Middle frontal gyrus (tissue), 1 donor: Measurements from ENCODE around the gene ADGRL3.
"Not testable (repeated sequence)": the region's sequence is repeated elsewhere in the genome, so short reads cannot be mapped to it uniquely, and the experiment has no call there.

Source experiments
- DNase-seq: peaks from one replicate; pipeline ENCODE4 v3.0.0-alpha.2; 2015; ENCODE audit warnings: low spot score; ENCODE audit errors: extremely low spot score

ADGRL3 gene

GRCh38 chr4:61205066-61205465 is 4.9 kb downstream of the ADGRL3 start:
- no peak for DNase-seq

GRCh38 chr4:61207156-61207555 is 7.0 kb downstream of the ADGRL3 start:
- not testable (repeated sequence) for DNase-seq

- no peak for DNase-seq
Measured at GRCh38 chr4:61210186-61210939, 10.2 kb downstream of the ADGRL3 start.

GRCh38 chr4:61211781-61212180 is 11.7 kb downstream of the ADGRL3 start:
- DNase-seq: no peak

- DNase-seq: no peak
Measured at GRCh38 chr4:61212788-61213187, 12.7 kb downstream of the ADGRL3 start.

- no peak for DNase-seq
Measured at GRCh38 chr4:61214680-61215079, 14.6 kb downstream of the ADGRL3 start.

- DNase-seq: no peak
Measured at GRCh38 chr4:61217222-61217621, 17.1 kb downstream of the ADGRL3 start.

- DNase-seq: no peak
Measured at GRCh38 chr4:61220556-61220955, 20.4 kb downstream of the ADGRL3 start.

- no peak for DNase-seq
Measured at GRCh38 chr4:61223385-61223784, 23.3 kb downstream of the ADGRL3 start.

GRCh38 chr4:61224573-61224972 is 24.4 kb downstream of the ADGRL3 start:
- DNase-seq: no peak

GRCh38 chr4:61225656-61226055 is 25.5 kb downstream of the ADGRL3 start:
- no peak for DNase-seq

GRCh38 chr4:61231421-61231820 is 31.3 kb downstream of the ADGRL3 start:
- no peak for DNase-seq

- DNase-seq: no peak
Measured at GRCh38 chr4:61239250-61239649, 39.1 kb downstream of the ADGRL3 start.

GRCh38 chr4:61243962-61244361 is 43.8 kb downstream of the ADGRL3 start:
- DNase-seq: no peak

GRCh38 chr4:61245069-61245714 is 45.1 kb downstream of the ADGRL3 start:
- DNase-seq: no peak

- DNase-seq: no peak
Measured at GRCh38 chr4:61246034-61246433, 45.9 kb downstream of the ADGRL3 start.

GRCh38 chr4:61248705-61249104 is 48.6 kb downstream of the ADGRL3 start:
- DNase-seq: no peak

GRCh38 chr4:61251129-61251528 is 51.0 kb downstream of the ADGRL3 start:
- no peak for DNase-seq

- DNase-seq: no peak
Measured at GRCh38 chr4:61254406-61254805, 54.3 kb downstream of the ADGRL3 start.

GRCh38 chr4:61273233-61273632 is 73.1 kb downstream of the ADGRL3 start:
- DNase-seq: no peak

- DNase-seq: no peak
Measured at GRCh38 chr4:61274286-61274685, 74.2 kb downstream of the ADGRL3 start.

GRCh38 chr4:61275241-61275640 is 75.1 kb downstream of the ADGRL3 start:
- DNase-seq: no peak

GRCh38 chr4:61276029-61276428 is 75.9 kb downstream of the ADGRL3 start:
- no peak for DNase-seq
